Motor neuron (in vitro differentiated cells): ENCODE measurements around the gene DENND1B. TPM values are rescaled to one million over a fixed set of nuclear protein-coding genes. Genes with fewer than 3 reads are reported as not detected.
"Not testable (repeated sequence)": the region's sequence is repeated elsewhere in the genome, so short reads cannot be mapped to it uniquely, and the experiment has no call there.

Source experiments
- ATAC-seq, 8 experiments: fragments of 200-7000 bp; cut with Tn5 transposase; replicated peaks in 6 of 8; 2 replicates each; pipeline ENCODE4 v1.8.0; 2021; ENCODE audit warnings: mild to moderate bottlenecking in 8 of 8, moderate library complexity in 8 of 8
- H3K27ac ChIP-seq, 2 donors: fragments of 250-450 bp; sonication (Bioruptor Pico); 2 replicates each; pipeline ENCODE4 v1.9.0; 2021; ENCODE audit warnings: antibody characterized with exemption in 2 of 2, mild to moderate bottlenecking in 2 of 2, moderate library complexity in 1 of 2
- H3K4me1 ChIP-seq, 2 donors: fragments of 250-450 bp; sonication (Bioruptor Pico); replicated peaks in 1 of 2; 2 replicates each; pipeline ENCODE4 v1.6.1; 2021; ENCODE audit warnings: antibody characterized with exemption in 2 of 2, mild to moderate bottlenecking in 2 of 2, moderate library complexity in 1 of 2
- H3K4me3 ChIP-seq, 5 donors: fragments of 250-450 bp; sonication (Bioruptor Pico); 2 replicates each; pipeline ENCODE4 v1.9.0; 2021; ENCODE audit warnings: antibody characterized with exemption in 5 of 5, mild to moderate bottlenecking in 5 of 5, moderate library complexity in 4 of 5
- WGBS, 10 experiments: fragments of 450-650 bp; shearing (Covaris generic); methylation state at CpG; one replicate each; pipeline ENCODE4 v1.0.0; 2022; 5-methylcytosine and 5-hydroxymethylcytosine counted together
- in situ Hi-C, 9 experiments: fragments of 400-800 bp; cut with MboI; loops; one replicate each; pipeline ENCODE4 v1.15.0; 2021; ENCODE audit warnings: low sequenced_read_pairs in 9 of 9, low pct_unique_long_range_greater_than_20kb in 2 of 9; ENCODE audit not compliant: unreplicated experiment in 9 of 9
- total RNA-seq, 8 experiments: library from RNA; unstranded; fragments of 300-600 nt; gene quantifications; 2 replicates each; pipeline versions ENCODE4 v1.2.3 to v1.2.4, GENCODE V29; 2022

Gene DENND1B
- total RNA-seq, 8 experiments from 2014 or later, result 9.0 to 29.9 (median 11.6) TPM

- Histone ChIP-seq H3K4me1 (no peaks in the 10 kb centered on the region), H3K27ac (no peak overlapping the region), H3K4me3 (no peak overlapping the region)
- in situ Hi-C loops, result no loop called here
- 38 to 97% (median 79%) methylated on average over 1 to 3 of the region's 3 CpGs; no CpG with 5 or more reads in 1 of the 10 experiments for WGBS, 10 experiments
- ATAC-seq, result no peak
Observed at GRCh38 chr1:197725976-197726375, 49.3 kb downstream of the DENND1B start.

GRCh38 chr1:197725044-197725443 is 50.2 kb downstream of the DENND1B start:
- H3K27ac ChIP-seq, result no peak overlapping the region
- in situ Hi-C loops, result no loop called here
- H3K4me3 ChIP-seq, result no peak overlapping the region
- H3K4me1 ChIP-seq, result no peaks in the 10 kb centered on the region
- no peak for ATAC-seq
- 62 to 100% (median 88%) methylated on average over 1 of the region's 1 CpG; no CpG with 5 or more reads in 1 of the 10 experiments for WGBS, 10 experiments

- in situ Hi-C loops, result no loop called here
- Histone ChIP-seq H3K4me1 (no peaks in the 10 kb centered on the region), H3K27ac (no peak overlapping the region), H3K4me3 (no peak overlapping the region)
- 0% methylated on average over 1 of the region's 1 CpG; no CpG with 5 or more reads in 1 of the 10 experiments for WGBS, 10 experiments
- ATAC-seq, result no peak
Observed at GRCh38 chr1:197715806-197716205, 59.5 kb downstream of the DENND1B start.

- WGBS, 10 experiments, result 70 to 100% (median 88%) methylated on average over 1 of the region's 1 CpG; no CpG with 5 or more reads in 2 of the 10 experiments
- no peak overlapping the region for H3K4me3 ChIP-seq
- in situ Hi-C loops, result no loop called here
- H3K27ac ChIP-seq, result no peak overlapping the region
- no peak for ATAC-seq
- no peaks in the 10 kb centered on the region for H3K4me1 ChIP-seq
Observed at GRCh38 chr1:197706601-197707000, 68.7 kb downstream of the DENND1B start.

GRCh38 chr1:197705941-197706340 is 69.3 kb downstream of the DENND1B start:
- WGBS, 10 experiments, result 85 to 100% (median 97%) methylated on average over 2 to 3 of the region's 3 CpGs; no CpG with 5 or more reads in 1 of the 10 experiments
- in situ Hi-C loops, result no loop called here
- Histone ChIP-seq H3K4me3 (no peak overlapping the region), H3K27ac (no peak overlapping the region), H3K4me1 (no peaks in the 10 kb centered on the region)
- no peak for ATAC-seq

GRCh38 chr1:197700688-197701087 is 74.6 kb downstream of the DENND1B start:
- H3K27ac ChIP-seq, in situ Hi-C loops, H3K4me3 ChIP-seq, ATAC-seq, H3K4me1 ChIP-seq: not testable (repeated sequence)
- 47 to 100% (median 67%) methylated on average over 1 to 4 of the region's 4 CpGs for WGBS, 10 experiments

- H3K4me1 ChIP-seq, result no peaks in the 10 kb centered on the region
- no peak overlapping the region for H3K4me3 ChIP-seq
- in situ Hi-C loops, result no loop called here
- WGBS, 10 experiments, result 83 to 100% (median 93%) methylated on average over 1 to 2 of the region's 2 CpGs; no CpG with 5 or more reads in 1 of the 10 experiments
- H3K27ac ChIP-seq, result no peak overlapping the region
- no peak for ATAC-seq
Observed at GRCh38 chr1:197696372-197696771, 78.9 kb downstream of the DENND1B start.

GRCh38 chr1:197695961-197696360 is 79.3 kb downstream of the DENND1B start:
- Histone ChIP-seq H3K4me3 (no peak overlapping the region), H3K4me1 (no peaks in the 10 kb centered on the region), H3K27ac (no peak overlapping the region)
- in situ Hi-C loops, result no loop called here
- no peak for ATAC-seq

- Histone ChIP-seq H3K27ac (no peak overlapping the region), H3K4me3 (no peak overlapping the region), H3K4me1 (no peaks in the 10 kb centered on the region)
- in situ Hi-C loops, result no loop called here
- ATAC-seq, result peak in 3 of 8 experiments; percentile 39 to 47 (median 42)
Observed at GRCh38 chr1:197692965-197693364, 82.3 kb downstream of the DENND1B start.

GRCh38 chr1:197691816-197692215 is 83.5 kb downstream of the DENND1B start:
- in situ Hi-C loops, result no loop called here
- Histone ChIP-seq H3K4me1 (no peaks in the 10 kb centered on the region), H3K4me3 (no peak overlapping the region), H3K27ac (no peak overlapping the region)
- 67 to 100% (median 100%) methylated on average over 1 of the region's 1 CpG; no CpG with 5 or more reads in 3 of the 10 experiments for WGBS, 10 experiments
- no peak for ATAC-seq

GRCh38 chr1:197690074-197690473 is 85.2 kb downstream of the DENND1B start:
- WGBS, 10 experiments, result 60 to 100% (median 81%) methylated on average over 1 to 3 of the region's 3 CpGs; no CpG with 5 or more reads in 2 of the 10 experiments
- in situ Hi-C loops, result no loop called here
- H3K4me1 ChIP-seq, result no peaks in the 10 kb centered on the region
- no peak overlapping the region for H3K4me3 ChIP-seq
- H3K27ac ChIP-seq, result no peak overlapping the region
- ATAC-seq, result no peak

- 100% methylated on average over 1 of the region's 1 CpG; no CpG with 5 or more reads in 1 of the 10 experiments for WGBS, 10 experiments
- Histone ChIP-seq H3K27ac (no peak overlapping the region), H3K4me1 (peaks cover 0 to 1% of the 10 kb centered on the region in 2 donors), H3K4me3 (no peak overlapping the region)
- ATAC-seq, result no peak
- in situ Hi-C loops, result no loop called here
Observed at GRCh38 chr1:197688233-197688632, 87.0 kb downstream of the DENND1B start.

GRCh38 chr1:197686702-197687355 is 88.5 kb downstream of the DENND1B start:
- H3K4me3 ChIP-seq, result no peak overlapping the region
- H3K27ac ChIP-seq, result no peak overlapping the region
- in situ Hi-C loops, result no loop called here
- H3K4me1 ChIP-seq, result peaks cover 0 to 7% of the 10 kb centered on the region in 2 donors
- 76 to 100% (median 91%) methylated on average over 3 to 6 of the region's 6 CpGs for WGBS, 10 experiments
- ATAC-seq, result no peak

GRCh38 chr1:197686231-197686630 is 89.0 kb downstream of the DENND1B start:
- in situ Hi-C loops, result no loop called here
- 82 to 100% (median 95%) methylated on average over 2 of the region's 2 CpGs for WGBS, 10 experiments
- Histone ChIP-seq H3K4me1 (peaks cover 0 to 7% of the 10 kb centered on the region in 2 donors), H3K27ac (no peak overlapping the region), H3K4me3 (no peak overlapping the region)
- no peak for ATAC-seq
